ENCODE measurements around the gene CCNL2. TPM values are rescaled to one million over a fixed set of nuclear protein-coding genes. Genes with fewer than 3 reads are reported as not detected.

The CCNL2 gene
- total and polyA plus RNA-seq, 2 of the 13 experiments (the other 11 are each of a cell fraction or from before 2014, with no cell fraction given), result 105 to 340 TPM

- TF ChIP-seq ARID3A (IDR thresholded peaks at IDR 0.05; ENCODE audit: low read depth, low read length), result no peak
- TF ChIP-seq, protein P1, sequence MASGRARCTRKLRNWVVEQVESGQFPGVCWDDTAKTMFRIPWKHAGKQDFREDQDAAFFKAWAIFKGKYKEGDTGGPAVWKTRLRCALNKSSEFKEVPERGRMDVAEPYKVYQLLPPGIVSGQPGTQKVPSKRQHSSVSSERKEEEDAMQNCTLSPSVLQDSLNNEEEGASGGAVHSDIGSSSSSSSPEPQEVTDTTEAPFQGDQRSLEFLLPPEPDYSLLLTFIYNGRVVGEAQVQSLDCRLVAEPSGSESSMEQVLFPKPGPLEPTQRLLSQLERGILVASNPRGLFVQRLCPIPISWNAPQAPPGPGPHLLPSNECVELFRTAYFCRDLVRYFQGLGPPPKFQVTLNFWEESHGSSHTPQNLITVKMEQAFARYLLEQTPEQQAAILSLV (CRISPR knock-in tag; IDR thresholded peaks at IDR 0.05; ENCODE audit: borderline replicate concordance), result peak; percentile 97
- peak; percentile 76; the same call in 1 of the 2 replicates for TF ChIP-seq ZBTB42 (CRISPR knock-in tag; IDR thresholded peaks at IDR 0.05)
- TF ChIP-seq ZNF597 (CRISPR knock-in tag; IDR thresholded peaks at IDR 0.05), result no peak
- TF ChIP-seq ZNF761 (CRISPR knock-in tag; conservative IDR thresholded peaks at IDR 0.05), result peak; percentile 87
- no peak for TF ChIP-seq ZBTB8A (CRISPR knock-in tag; IDR thresholded peaks at IDR 0.05; ENCODE audit: borderline replicate concordance, low read depth)
- TF ChIP-seq ZBTB7B (CRISPR knock-in tag; IDR thresholded peaks at IDR 0.05), result peak; percentile 82
- TF ChIP-seq PBX2 (CRISPR knock-in tag; IDR thresholded peaks at IDR 0.05), result peak; percentile 30; the same call in 1 of the 2 replicates
- TF ChIP-seq TFDP1 (CRISPR knock-in tag; IDR thresholded peaks at IDR 0.05; ENCODE audit: borderline replicate concordance), result peak; percentile 70; the same call in 1 of the 2 replicates
- no peak; the same call in 1 of the 2 replicates for TF ChIP-seq ZSCAN21 (CRISPR knock-in tag; IDR thresholded peaks at IDR 0.05; ENCODE audit: borderline replicate concordance)
- 0 out of 2 replicates have a peak, but pooled peaks have one; percentile 26 for TF ChIP-seq ZBTB14 (CRISPR knock-in tag; IDR thresholded peaks at IDR 0.05)
- TF ChIP-seq MIXL1 (CRISPR knock-in tag; IDR thresholded peaks at IDR 0.05), result peak; percentile 86; the same call in 1 of the 2 replicates
- no peak for TF ChIP-seq SRSF1 (optimal IDR thresholded peaks at IDR 0.05; ENCODE audit: low read depth, low read length)
- 0 out of 2 replicates have a peak, but pooled peaks have one; percentile 56 for TF ChIP-seq GTF3A (CRISPR knock-in tag; conservative IDR thresholded peaks at IDR 0.05)
- peak; percentile 53; the same call in 1 of the 2 replicates for TF ChIP-seq THAP7 (CRISPR knock-in tag; IDR thresholded peaks at IDR 0.05)
- TF ChIP-seq NFKBIZ (CRISPR knock-in tag; IDR thresholded peaks at IDR 0.05), result peak; percentile 49; the same call in 1 of the 2 replicates
- TF ChIP-seq ZFX (CRISPR knock-in tag; IDR thresholded peaks at IDR 0.05; ENCODE audit: low read depth), result peak; percentile 98
- TF ChIP-seq ZNF33B (CRISPR knock-in tag; IDR thresholded peaks at IDR 0.05), result peak; percentile 56
- TF ChIP-seq TCF7 (IDR thresholded peaks at IDR 0.05; ENCODE audit: low read depth), result no peak
- TF ChIP-seq ARNT (IDR thresholded peaks at IDR 0.05), result no peak
- TF ChIP-seq ZNF292 (CRISPR knock-in tag; IDR thresholded peaks at IDR 0.05; ENCODE audit: borderline replicate concordance, low read depth), result no peak
These were observed 7.9 kb upstream of the CCNL2 start, which contains the start of gene MRPL20 (continued) for GRCh38 chr1:1406821-1407635.
